ENCODE measurements around the gene LSG1.

Gene LSG1

GRCh38 chr3:194686414-194686815 is 14.4 kb upstream of the LSG1 start:
- H3K36me3 ChIP-seq (ENCODE audit: insufficient read depth, low read length), result no peaks in the 10 kb centered on the region
- peaks cover 47% of the 10 kb centered on the region for H3K4me1 ChIP-seq (ENCODE audit: insufficient read depth, low read length, poor library complexity, severe bottlenecking)
- H3K79me2 ChIP-seq (ENCODE audit: insufficient read depth, low read length), result no peaks in the 10 kb centered on the region
- no peak overlapping the region for H3K9ac ChIP-seq (ENCODE audit: low read depth, low read length, poor library complexity, severe bottlenecking)
- no peak overlapping the region for H3K4me3 ChIP-seq (ENCODE audit: low read length, poor library complexity, severe bottlenecking)
- no peak overlapping the region for H2AFZ ChIP-seq (ENCODE audit: low read length)
- no peaks in the 10 kb centered on the region for H3K9me3 ChIP-seq (ENCODE audit: insufficient read depth, low read depth, low read length)
- no peaks in the 10 kb centered on the region for H4K20me1 ChIP-seq (ENCODE audit: insufficient read depth, low read length, poor library complexity, severe bottlenecking)
- no peaks in the 10 kb centered on the region for H3K27me3 ChIP-seq (ENCODE audit: insufficient read depth, low read length, poor library complexity, severe bottlenecking)
- no peaks in the 10 kb centered on the region for H3F3A ChIP-seq (ENCODE audit: low read depth)
- no peaks in the 10 kb centered on the region for H3K9me2 ChIP-seq (replicated peaks; ENCODE audit: low read depth, low read length)
- no peak overlapping the region for H3K4me2 ChIP-seq (ENCODE audit: low read depth, low read length, poor library complexity, severe bottlenecking)
- TF ChIP-seq CTCF (conservative IDR thresholded peaks at IDR 0.05; ENCODE audit: low read length) (no peak), EZH2phosphoT487 (IDR thresholded peaks at IDR 0.05; ENCODE audit: borderline replicate concordance) (no peak)

GRCh38 chr3:194685718-194686413 is 13.9 kb upstream of the LSG1 start, which contains the start of gene FAM43A:
Gene FAM43A, plus strand, starts transcription at chr3:194685883. Its CDS starts 944 bp downstream, at chr3:194686827.
- H3K36me3 ChIP-seq (ENCODE audit: insufficient read depth, low read length), result no peaks in the 10 kb centered on the region
- H3K9me2 ChIP-seq (replicated peaks; ENCODE audit: low read depth, low read length), result no peaks in the 10 kb centered on the region
- no peaks in the 10 kb centered on the region for H3F3A ChIP-seq (ENCODE audit: low read depth)
- H2AFZ ChIP-seq (ENCODE audit: low read length), result no peak within 1 kb of the TSS
- TF ChIP-seq EZH2phosphoT487 (IDR thresholded peaks at IDR 0.05; ENCODE audit: borderline replicate concordance), result no peak
- TF ChIP-seq CTCF (conservative IDR thresholded peaks at IDR 0.05; ENCODE audit: low read length), result no peak
- H3K27me3 ChIP-seq (ENCODE audit: insufficient read depth, low read length, poor library complexity, severe bottlenecking), result no peaks in the 10 kb centered on the region
- H3K4me3 ChIP-seq (ENCODE audit: low read length, poor library complexity, severe bottlenecking), result no peak within 1 kb of the TSS
- no peak within 1 kb of the TSS for H3K4me2 ChIP-seq (ENCODE audit: low read depth, low read length, poor library complexity, severe bottlenecking)
- peaks cover 42% of the 10 kb centered on the region for H3K4me1 ChIP-seq (ENCODE audit: insufficient read depth, low read length, poor library complexity, severe bottlenecking)
- no peaks in the 10 kb centered on the region for H3K9me3 ChIP-seq (ENCODE audit: insufficient read depth, low read depth, low read length)
- no peak within 1 kb of the TSS for H3K9ac ChIP-seq (ENCODE audit: low read depth, low read length, poor library complexity, severe bottlenecking)
- H4K20me1 ChIP-seq (ENCODE audit: insufficient read depth, low read length, poor library complexity, severe bottlenecking), result no peaks in the 10 kb centered on the region
- H3K79me2 ChIP-seq (ENCODE audit: insufficient read depth, low read length), result no peaks in the 10 kb centered on the region

GRCh38 chr3:194685065-194685717 is 13.2 kb upstream of the LSG1 start:
- Histone ChIP-seq H3K79me2 (ENCODE audit: insufficient read depth, low read length) (no peaks in the 10 kb centered on the region), H3K4me3 (ENCODE audit: low read length, poor library complexity, severe bottlenecking) (no peak overlapping the region), H3K4me1 (ENCODE audit: insufficient read depth, low read length, poor library complexity, severe bottlenecking) (peaks cover 36% of the 10 kb centered on the region), H4K20me1 (ENCODE audit: insufficient read depth, low read length, poor library complexity, severe bottlenecking) (no peaks in the 10 kb centered on the region), H3K9me2 (replicated peaks; ENCODE audit: low read depth, low read length) (no peaks in the 10 kb centered on the region), H2AFZ (ENCODE audit: low read length) (no peak overlapping the region), H3K27me3 (ENCODE audit: insufficient read depth, low read length, poor library complexity, severe bottlenecking) (no peaks in the 10 kb centered on the region), H3K36me3 (ENCODE audit: insufficient read depth, low read length) (no peaks in the 10 kb centered on the region), H3K9ac (ENCODE audit: low read depth, low read length, poor library complexity, severe bottlenecking) (no peak overlapping the region), H3K4me2 (ENCODE audit: low read depth, low read length, poor library complexity, severe bottlenecking) (no peak overlapping the region), H3F3A (ENCODE audit: low read depth) (no peaks in the 10 kb centered on the region), H3K9me3 (ENCODE audit: insufficient read depth, low read depth, low read length) (no peaks in the 10 kb centered on the region)
- no peak for TF ChIP-seq EZH2phosphoT487 (IDR thresholded peaks at IDR 0.05; ENCODE audit: borderline replicate concordance)
- TF ChIP-seq CTCF (conservative IDR thresholded peaks at IDR 0.05; ENCODE audit: low read length), result no peak

Measured in Loucy (cell line).